HG03575 (cell line): ENCODE measurements around the gene MCHR2.
A peak's percentile ranks its signal among the peaks of the same experiment; 100 is the strongest.
"Not testable (repeated sequence)": the region's sequence is repeated elsewhere in the genome, so short reads cannot be mapped to it uniquely, and the experiment has no call there.

ENCODE experiments used
- ATAC-seq: cut with Tn5 transposase; IDR thresholded peaks from one replicate; pipeline ENCODE4 v1.9.1; 2021; ENCODE audit not compliant: unreplicated experiment, insufficient number of reproducible peaks, low FRiP score; ENCODE audit errors: extremely low read depth

Gene MCHR2, protein sequence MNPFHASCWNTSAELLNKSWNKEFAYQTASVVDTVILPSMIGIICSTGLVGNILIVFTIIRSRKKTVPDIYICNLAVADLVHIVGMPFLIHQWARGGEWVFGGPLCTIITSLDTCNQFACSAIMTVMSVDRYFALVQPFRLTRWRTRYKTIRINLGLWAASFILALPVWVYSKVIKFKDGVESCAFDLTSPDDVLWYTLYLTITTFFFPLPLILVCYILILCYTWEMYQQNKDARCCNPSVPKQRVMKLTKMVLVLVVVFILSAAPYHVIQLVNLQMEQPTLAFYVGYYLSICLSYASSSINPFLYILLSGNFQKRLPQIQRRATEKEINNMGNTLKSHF

DNA sequence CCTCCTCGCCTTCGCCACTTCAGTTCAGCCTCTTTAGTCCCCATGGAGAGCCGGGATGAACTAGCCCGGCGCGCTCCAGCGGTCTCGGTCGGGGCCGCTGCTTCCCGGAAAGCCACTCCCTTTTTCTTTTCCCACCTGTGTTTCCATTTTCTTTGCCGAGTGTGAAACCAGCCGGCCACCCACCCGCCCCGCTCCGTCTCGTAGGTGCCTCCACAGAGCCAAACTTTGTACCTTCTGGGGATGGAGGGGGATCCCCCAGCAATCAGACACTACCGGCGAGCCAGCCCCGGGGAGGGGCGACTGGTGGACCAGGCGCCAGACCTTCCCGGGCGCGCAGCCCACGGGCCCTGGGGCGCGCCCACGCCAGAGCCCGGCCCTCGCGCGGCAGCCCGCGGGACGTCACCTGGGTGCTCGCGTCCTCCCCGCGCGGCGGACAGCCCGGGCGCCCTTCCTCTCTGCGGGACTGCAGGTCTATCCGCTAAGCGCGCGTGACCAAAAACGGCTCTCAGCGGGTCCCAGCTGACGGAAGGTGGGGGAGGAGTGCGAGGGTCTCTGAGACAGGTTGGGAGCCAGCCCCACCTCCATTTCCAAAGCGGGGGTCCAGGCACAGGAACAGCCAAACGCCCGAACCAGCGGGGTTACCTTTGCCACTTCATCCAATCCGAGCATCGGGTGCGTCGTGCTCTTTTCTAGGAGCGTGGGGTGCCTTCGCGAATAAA, at the start of gene MCHR2:
MCHR2 (minus strand) TSS at position 691 of the 719 bp plus-strand sequence. CDS start 38,076 bp downstream, outside the sequence.
- no peak for ATAC-seq

DNA sequence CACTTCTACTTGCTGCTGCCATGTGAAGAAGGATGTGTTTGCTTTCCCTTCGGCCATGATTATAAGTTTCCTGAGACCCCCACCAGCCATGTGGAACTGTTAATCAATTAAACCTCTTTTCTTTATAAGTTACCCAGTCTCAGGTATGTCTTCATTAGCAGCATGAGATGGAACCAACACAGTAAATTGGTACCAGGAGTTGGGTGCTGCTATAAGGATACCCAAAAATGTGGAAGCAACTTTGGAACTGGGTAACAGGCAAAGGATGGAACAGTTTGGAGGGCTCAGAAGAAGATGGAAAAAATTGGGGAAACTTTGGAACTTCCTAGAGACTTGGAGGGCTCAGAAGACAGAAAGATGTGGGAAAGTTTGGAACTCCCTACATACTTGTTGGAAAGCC, 44.5 kb upstream of the MCHR2 start:
- ATAC-seq = not testable (repeated sequence)

DNA sequence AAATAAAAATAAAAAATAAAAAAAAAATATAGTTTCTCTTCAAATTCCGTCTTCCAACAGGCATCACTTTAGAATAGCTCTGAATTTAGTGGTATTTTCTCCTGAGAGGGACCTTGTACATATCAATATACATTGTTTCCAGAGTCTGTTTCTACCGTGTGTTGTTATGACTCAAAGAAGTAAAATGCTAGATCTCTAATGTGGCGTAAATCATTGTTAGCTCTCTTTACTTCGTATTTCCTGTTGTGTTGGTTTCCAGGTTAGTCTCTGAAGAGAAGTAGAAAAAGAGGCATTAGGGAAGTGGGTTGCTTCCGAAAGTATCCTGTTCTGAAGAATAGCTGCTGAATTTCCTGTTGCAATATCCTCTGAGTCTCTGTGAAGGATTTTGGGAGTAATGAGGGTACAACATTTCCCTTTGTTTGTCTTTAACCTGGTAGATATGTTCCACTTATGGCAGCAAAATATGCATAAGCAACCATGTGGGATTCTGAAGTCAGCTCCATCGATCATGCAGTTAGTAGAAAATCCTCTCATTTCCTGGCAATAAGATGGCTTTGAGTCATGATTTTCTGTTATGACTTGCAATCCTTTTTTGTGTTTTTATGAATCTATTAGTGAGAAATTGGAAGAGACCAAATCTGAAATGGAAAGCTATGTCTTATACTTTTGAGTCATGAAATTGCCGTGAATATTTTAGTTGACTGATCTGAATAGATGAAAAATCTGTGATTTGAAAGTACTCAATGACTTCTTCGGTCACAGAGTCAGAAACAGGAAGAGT, 42.0 kb upstream of the MCHR2 start:
- no peak for ATAC-seq

DNA sequence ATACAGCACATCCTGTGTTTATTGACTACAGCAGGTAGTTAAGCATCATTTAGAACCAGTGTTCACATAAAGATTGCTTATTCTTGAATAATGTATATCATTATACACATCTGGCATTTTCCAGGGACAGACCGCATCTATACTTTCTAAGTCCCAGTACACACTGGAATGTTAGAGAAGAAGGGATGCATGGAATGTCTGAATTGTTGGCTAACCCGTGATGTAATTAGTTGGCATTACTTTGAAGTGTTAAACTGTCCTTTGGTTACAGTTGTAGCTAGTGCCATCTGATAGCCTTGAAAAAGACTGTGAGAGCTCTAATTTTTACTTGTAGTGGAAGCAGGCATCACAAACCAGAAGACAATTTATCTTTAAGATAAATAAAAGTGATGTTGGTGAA, 29.8 kb upstream of the MCHR2 start:
- no peak for ATAC-seq

DNA sequence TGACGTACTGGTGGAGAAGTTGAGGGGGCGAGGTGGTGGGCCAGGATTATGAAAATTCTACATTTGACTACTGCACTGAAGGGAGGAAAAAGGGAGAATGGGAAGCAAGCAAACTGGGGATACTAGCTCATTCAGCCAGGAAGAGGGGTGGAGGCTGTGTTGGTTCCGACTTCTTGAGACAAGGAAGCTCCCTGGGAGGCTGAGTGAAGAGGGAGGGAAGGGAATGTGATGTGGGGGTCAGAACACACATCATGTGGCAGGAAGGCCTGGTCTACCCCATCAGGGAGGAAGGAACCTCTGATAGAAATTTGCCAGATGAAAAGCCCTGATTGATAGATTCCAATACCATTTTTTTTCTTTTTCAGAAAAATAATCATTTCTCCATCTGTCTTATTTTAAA, 28.8 kb upstream of the MCHR2 start:
- ATAC-seq = no peak

DNA sequence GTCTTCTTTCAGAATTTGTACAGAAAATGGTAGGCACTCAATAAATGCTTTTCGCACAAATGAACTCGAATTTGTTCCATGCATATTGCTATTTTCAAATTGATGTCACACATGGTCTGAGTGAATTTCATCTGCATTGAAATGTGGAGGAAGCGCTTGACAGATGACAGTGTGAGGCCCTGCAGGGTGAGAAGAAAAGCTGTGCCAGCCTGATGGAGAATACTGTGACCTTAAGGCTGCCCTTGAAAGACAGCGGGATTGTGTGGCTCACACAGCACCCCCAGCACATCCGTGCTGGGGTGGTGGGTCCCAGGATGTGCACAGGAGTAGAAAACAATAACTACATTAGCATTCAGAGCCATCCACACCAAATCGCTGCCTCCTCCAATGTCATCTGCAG, 14.8 kb upstream of the MCHR2 start:
- ATAC-seq = no peak

DNA sequence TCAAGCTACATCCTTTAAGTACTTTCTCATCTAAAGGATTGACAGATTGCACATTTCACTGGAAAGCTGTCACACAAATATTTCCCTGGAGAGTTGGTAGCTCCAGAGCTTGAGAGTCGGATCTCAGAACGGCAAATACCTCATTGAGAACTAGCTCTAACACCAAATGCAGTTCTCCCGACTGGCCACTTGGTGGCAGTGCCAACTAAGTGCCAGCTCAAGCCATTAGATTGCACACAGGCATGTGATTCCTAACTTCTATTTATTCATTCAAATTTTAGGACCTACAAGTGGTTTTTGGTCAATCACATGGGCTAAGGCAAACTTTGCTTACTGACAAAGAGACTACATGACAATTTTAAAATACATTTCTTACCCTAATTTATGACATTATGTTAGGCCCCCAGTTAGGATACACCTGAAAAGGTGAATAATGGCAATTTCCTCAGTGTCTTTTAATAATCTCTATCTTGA, 7.9 kb upstream of the MCHR2 start:
- peak; percentile 85 for ATAC-seq

DNA sequence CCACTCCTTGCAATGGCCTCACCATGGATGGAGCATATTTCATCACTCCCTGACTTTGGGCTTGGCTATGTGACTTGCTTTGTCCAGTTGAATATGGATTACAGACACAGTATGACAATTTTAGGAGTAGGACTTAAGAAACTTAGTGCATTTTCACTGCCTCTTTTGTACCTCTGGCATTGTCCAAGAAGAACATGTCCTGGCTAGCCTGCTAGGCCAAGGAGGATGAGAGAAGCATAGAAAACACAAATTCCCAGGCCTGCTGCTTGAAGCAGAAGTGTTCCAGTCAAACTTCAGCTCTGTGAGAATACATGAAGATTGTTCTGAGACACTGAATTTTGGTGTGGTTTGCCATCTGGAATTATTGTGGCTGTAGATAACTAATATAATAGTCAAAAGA, 3.1 kb upstream of the MCHR2 start:
- no peak for ATAC-seq

DNA sequence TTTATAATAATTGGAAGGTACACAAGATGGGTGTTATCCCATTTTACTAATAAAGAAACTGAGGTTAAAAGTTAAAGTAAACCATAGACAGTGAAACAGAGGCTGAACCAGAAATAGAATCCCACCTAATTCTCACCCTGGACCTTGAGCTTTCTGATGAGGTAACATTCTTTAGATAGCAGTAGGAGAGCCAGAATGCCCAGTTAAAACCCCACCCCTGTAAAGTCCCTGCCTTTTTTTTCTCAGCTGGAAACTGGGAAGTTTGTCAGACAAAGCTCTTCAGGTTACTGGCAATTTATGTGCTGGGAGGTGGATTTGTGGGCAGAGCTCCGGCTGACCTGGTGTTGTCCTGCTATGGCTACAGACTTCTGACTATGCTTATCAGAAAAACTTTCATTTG, 1.9 kb upstream of the MCHR2 start:
- no peak for ATAC-seq

DNA sequence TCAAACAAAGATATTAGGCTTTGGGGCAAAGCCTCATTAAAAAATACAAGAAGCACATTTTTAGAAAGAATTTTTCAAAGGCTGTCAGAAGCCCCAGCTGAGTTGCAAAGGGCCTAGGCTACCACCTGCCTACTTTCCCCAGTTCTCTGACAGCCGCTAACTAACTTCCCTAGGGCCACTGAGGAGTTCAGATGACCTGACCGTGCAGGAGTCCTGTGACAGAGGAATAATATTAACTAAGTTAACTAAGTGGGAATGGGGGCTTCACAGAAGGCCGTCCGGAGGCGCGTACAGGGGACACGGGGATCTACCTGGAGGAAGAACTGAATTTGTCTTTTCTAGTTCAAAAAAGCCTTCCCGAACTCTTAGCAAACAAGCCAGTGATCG, 884 bp downstream of the MCHR2 start:
- ATAC-seq = no peak

DNA sequence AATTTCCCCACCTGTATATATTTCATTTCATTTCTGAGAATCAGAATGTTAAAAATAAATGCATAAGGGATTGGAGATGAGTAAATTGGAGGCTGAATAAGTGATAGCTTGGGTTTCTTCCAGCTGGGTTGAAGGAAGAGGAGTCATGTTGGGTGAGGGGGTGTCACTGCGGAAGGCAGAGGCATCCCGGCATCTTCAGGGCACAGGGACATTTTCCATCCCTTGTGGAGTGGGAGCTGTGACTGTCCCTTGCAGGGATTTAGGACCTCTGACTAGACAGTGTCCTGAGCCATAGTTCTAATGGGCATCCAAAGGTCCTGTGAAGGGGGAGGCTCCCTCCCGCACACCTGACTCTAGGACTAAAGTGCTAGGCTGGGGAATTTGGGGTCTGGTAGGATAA, 2.1 kb downstream of the MCHR2 start:
- no peak for ATAC-seq

DNA sequence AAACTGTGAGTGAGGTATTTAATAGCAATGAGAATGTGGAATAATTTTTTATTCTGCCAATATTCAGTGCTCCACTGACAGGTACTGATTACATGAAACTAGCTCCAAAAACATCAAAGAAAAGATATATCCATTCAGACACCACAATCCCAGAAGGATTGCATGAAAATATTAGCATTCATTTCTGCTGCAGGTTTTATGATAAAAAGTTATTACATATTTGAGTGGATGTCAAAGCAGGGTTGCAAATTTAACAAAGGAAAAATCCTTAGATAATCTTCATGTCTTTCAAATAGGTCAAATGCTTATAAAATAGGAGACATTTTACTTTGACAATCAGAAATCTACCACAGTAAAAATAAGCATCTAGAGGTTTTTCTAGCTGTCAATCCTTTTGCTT, 13.3 kb downstream of the MCHR2 start:
- ATAC-seq = no peak

DNA sequence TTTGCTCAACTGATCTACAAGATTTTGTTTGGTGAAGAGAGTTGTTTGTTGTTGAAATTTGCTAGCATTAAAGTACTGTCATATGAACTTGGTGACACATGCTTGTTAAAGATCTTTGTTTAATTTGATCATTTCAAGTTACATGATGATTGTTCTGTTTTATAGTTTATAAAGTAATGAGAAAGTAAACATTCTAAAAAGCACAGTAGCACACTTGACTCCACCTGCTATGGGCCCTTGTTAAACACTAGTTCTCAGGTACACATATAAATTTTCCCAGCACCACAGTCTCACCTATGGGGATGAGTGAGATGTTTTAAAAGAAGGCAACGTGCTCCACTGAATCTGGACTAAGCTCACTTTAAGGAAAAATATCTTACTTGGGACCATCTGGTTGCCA, 14.1 kb downstream of the MCHR2 start:
- no peak for ATAC-seq

DNA sequence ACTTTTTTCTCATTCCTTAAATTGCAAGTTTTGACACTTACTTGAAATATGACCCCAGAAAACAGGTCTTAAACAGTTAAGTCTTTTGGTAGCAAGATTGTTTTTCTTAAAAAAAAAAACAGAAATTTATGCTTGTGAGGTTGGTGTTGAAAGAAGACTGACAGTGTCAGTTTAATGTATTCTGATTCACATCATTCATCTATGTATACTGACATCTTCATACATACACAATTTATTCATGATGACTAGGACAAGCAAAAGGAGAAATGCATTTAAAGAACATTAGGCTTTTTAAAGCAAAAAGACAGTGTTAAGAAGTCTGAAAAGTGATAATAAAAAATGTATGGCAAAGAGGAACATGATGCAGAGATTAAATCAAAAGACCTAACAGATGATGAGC, 27.0 kb downstream of the MCHR2 start:
- no peak for ATAC-seq

DNA sequence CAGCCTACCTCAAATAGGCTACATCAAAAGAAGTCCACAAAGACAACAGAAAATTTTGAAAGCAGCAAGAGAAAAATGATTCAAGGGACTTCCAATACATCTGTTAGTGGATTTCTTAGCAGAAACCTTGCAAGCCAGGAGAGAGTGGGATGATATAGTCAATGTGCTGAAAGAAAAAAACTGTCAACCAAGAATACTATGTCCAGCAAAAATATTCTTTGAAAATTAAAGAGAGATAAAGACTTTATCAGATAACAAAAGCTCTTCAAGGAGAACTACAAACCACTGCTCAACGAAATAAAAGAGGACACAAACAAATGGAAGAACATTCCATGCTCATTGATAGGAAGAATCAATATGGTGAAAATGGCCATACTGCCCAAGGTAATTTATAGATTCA, 34.0 kb downstream of the MCHR2 start:
- no peak for ATAC-seq

DNA sequence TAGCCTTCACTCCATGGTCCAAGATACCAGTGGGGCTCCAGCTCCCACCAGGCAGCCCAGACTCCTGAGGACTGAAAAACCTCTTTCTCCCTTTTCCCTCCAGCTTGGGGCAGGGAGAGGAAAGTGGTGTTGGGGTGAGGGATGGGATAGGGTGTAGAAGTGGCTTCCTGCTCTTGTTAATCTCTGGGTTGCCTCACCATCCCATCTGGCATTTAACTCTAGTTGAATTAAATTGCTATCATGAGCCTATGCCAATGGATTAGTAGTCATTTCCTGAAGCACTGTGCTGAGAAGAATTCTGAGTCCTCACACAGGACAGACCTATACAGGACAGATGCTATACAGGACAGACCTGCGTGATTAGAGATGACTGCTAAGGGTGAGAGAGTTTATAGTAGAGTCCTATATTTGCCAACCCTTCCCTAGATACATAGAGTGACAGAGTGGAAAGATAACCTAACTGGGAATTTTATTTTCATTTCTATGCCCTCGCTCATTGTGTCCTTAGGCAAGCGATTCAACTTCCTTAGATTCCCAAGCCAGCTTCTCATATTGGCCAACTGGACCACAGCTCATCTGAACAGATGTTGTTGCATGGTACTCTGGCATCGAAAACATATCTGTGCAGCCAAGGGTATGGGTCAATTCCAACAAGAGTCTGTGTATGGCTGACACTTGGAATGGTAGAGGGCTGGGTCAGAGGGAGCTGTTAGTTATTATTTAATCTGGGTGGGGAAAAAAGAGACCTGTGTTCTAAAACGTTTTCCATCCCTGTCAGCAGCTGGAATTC, 42.8 kb downstream of the MCHR2 start:
- no peak for ATAC-seq

DNA sequence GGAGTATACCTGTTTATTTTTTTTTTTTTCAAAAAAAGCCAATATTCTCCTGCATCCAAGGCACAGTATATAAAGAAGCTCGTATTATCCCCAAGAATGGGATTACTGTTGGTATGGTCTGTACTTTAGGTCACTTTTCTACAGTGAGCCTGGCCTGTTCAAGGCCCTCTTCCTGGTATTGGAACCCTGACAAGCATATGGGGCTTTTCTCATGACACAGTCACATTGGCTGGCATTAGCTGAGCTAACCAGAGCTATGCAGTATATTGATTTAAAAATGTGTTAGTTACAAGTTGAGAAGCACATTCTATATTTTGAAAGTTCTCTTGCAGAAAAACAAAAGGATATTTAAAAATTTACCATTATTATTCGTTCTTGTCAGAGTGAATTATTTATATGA, 48.0 kb downstream of the MCHR2 start:
- ATAC-seq = no peak

DNA sequence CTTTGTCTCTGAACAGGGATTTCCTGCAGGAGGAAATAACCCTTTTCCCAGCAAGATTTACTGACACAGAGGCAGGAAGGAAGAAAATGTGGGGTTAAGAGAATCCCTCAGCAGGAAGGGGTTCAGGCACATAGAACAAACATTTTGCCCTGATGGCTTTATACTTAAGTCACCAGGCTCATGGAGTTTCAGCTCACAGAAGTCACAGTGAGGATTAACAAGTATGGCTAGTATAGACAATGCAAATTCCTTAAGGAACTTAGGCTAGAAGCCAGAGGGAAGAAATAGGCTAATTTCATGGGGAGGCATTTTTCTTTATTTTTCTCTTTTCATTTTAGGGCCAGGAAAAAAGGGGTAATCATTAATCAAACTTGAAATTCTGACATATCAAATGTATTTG, 50.2 kb downstream of the MCHR2 start:
- ATAC-seq = no peak

DNA sequence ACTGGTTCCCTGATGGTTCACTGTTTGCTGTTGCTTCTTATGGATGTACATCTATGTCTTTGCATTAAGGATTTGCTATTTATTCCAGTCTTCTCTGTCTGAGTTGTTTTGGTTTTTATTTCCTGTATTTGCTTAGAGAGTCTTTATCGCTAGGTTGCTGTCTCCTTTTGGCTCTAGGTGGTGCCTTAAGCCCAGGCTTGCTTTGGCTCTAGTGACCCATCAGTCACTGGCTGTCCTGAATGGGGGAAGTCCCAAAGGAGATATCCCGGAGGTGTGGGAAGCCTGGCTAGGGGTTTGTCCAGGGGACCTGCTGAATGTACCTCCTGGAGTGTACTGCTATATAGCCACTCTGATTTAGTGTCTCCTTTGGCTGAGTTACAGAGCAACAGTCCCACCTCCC, 53.4 kb downstream of the MCHR2 start:
- ATAC-seq = no peak
